Neural progenitor cell (in vitro differentiated cells): ENCODE data around the gene SAMD1. TPM values are rescaled to one million over a fixed set of nuclear protein-coding genes. Genes with fewer than 3 reads are reported as not detected.

Experiments
- DNase-seq: peaks from one replicate; pipeline ENCODE4 v3.0.0-alpha.2; 2016; ENCODE audit warnings: low spot score
- H2AFZ ChIP-seq: fragments of 200-600 bp; sonication (generic); replicated peaks from 2 replicates; pipeline ENCODE4 v1.6.1; 2016; ENCODE audit warnings: antibody characterized with exemption
- H3F3A ChIP-seq: fragments of 200-600 bp; sonication (generic); 2 replicates; pipeline ENCODE4 v1.6.1; 2016; ENCODE audit warnings: antibody characterized with exemption, low read depth
- H3K27ac ChIP-seq: fragments of 200-600 bp; sonication (generic); 2 replicates; pipeline ENCODE4 v1.5.1; 2016; ENCODE audit warnings: mild to moderate bottlenecking
- H3K27me3 ChIP-seq: fragments of 200-600 bp; sonication (generic); 2 replicates; pipeline ENCODE4 v1.6.1; 2016; ENCODE audit warnings: mild to moderate bottlenecking, moderate library complexity
- H3K36me3 ChIP-seq: fragments of 200-600 bp; sonication (generic); 2 replicates; pipeline ENCODE4 v1.5.1; 2016
- H3K4me1 ChIP-seq: fragments of 200-600 bp; sonication (generic); 2 replicates; pipeline ENCODE4 v1.6.1; 2016; ENCODE audit warnings: mixed run types
- H3K4me2 ChIP-seq: fragments of 200-600 bp; sonication (generic); 2 replicates; pipeline ENCODE4 v1.6.1; 2016
- H3K4me3 ChIP-seq: fragments of 200-600 bp; sonication (generic); 2 replicates; pipeline ENCODE4 v1.5.1; 2016
- H3K79me2 ChIP-seq: fragments of 200-600 bp; sonication (generic); 2 replicates; pipeline ENCODE4 v1.6.1; 2016; ENCODE audit warnings: low read depth
- H3K9ac ChIP-seq: fragments of 200-600 bp; sonication (generic); 2 replicates; pipeline ENCODE4 v1.6.1; 2016
- H3K9me3 ChIP-seq: fragments of 200-600 bp; sonication (generic); 2 replicates; pipeline ENCODE4 v1.5.1; 2016; ENCODE audit warnings: low read depth
- H4K20me1 ChIP-seq: fragments of 200-600 bp; sonication (generic); 2 replicates; pipeline ENCODE4 v1.6.1; 2016; ENCODE audit warnings: low read depth
- H3K27ac Mint-ChIP-seq: 3 replicates; pipeline ENCODE4 v1.8.0; 2021; ENCODE audit warnings: mixed read lengths
- H3K27me3 Mint-ChIP-seq: 2 replicates; pipeline ENCODE4 v1.8.0; 2022; ENCODE audit warnings: low read depth, mild to moderate bottlenecking, inconsistent platforms, moderate library complexity, mixed read lengths; ENCODE audit not compliant: insufficient read depth
- H3K36me3 Mint-ChIP-seq: 3 replicates; pipeline ENCODE4 v1.8.0; 2021; ENCODE audit warnings: mixed read lengths
- H3K4me1 Mint-ChIP-seq: 3 replicates; pipeline ENCODE4 v1.8.0; 2021; ENCODE audit warnings: mixed read lengths
- H3K4me3 Mint-ChIP-seq: 3 replicates; pipeline ENCODE4 v1.8.0; 2021; ENCODE audit warnings: mild to moderate bottlenecking, moderate library complexity, mixed read lengths
- H3K9me3 Mint-ChIP-seq: 3 replicates; pipeline ENCODE4 v1.8.0; 2020; ENCODE audit warnings: mixed read lengths
- CTCF ChIP-seq: fragments of 200-600 bp; sonication (generic); IDR thresholded peaks from 2 replicates; pipeline ENCODE4 v1.5.1; 2017; ENCODE audit warnings: antibody characterized with exemption, mild to moderate bottlenecking
- EZH2 ChIP-seq: fragments of 200-600 bp; sonication (generic); IDR thresholded peaks from 2 replicates; pipeline ENCODE4 v1.6.1; 2017; ENCODE audit warnings: antibody characterized with exemption, mild to moderate bottlenecking, moderate library complexity
- EZH2phosphoT487 ChIP-seq: fragments of 200-600 bp; sonication (generic); IDR thresholded peaks from 2 replicates; pipeline ENCODE4 v1.6.1; 2017; ENCODE audit warnings: antibody characterized with exemption
- total RNA-seq: library from RNA; depleted of rRNA; stranded (reverse); fragments of >200 nt; gene quantifications from 2 replicates; pipeline ENCODE4 v1.2.3, GENCODE V29; 2015; ENCODE audit warnings: low replicate concordance

Gene SAMD1
- total RNA-seq, 1 donor from 2014 or later, result 22.1 TPM

GRCh38 chr19:14070268-14071050 is 20.1 kb downstream of the SAMD1 start:
- Histone ChIP-seq H3K4me1 (peaks cover 6% of the 10 kb centered on the region), H3K36me3 (no peaks in the 10 kb centered on the region), H3K9me3 (no peaks in the 10 kb centered on the region), H4K20me1 (no peaks in the 10 kb centered on the region), H3K4me3 (no peak overlapping the region), H3F3A (peaks cover 28% of the 10 kb centered on the region), H3K79me2 (no peaks in the 10 kb centered on the region), H3K27ac (no peak overlapping the region), H2AFZ (no peak overlapping the region), H3K27me3 (peaks cover 55% of the 10 kb centered on the region), H3K4me2 (no peak overlapping the region), H3K9ac (no peak overlapping the region)
- peak overlapping the region; percentile 78 for H3K27ac Mint-ChIP-seq
- no peaks in the 10 kb centered on the region for H3K36me3 Mint-ChIP-seq
- H3K9me3 Mint-ChIP-seq, result no peaks in the 10 kb centered on the region
- H3K27me3 Mint-ChIP-seq, result peaks cover 14% of the 10 kb centered on the region
- peaks cover 10% of the 10 kb centered on the region for H3K4me1 Mint-ChIP-seq
- no peak for TF ChIP-seq EZH2phosphoT487
- no peak for TF ChIP-seq CTCF
- no peak for TF ChIP-seq EZH2
- no peak for DNase-seq
- peak overlapping the region; percentile 55 for H3K4me3 Mint-ChIP-seq

GRCh38 chr19:14066134-14066533 is 24.4 kb downstream of the SAMD1 start:
- H3K4me3 ChIP-seq, result no peak overlapping the region
- H4K20me1 ChIP-seq, result no peaks in the 10 kb centered on the region
- H3K4me2 ChIP-seq, result no peak overlapping the region
- H3K4me3 Mint-ChIP-seq, result no peak overlapping the region
- no peaks in the 10 kb centered on the region for H3K9me3 Mint-ChIP-seq
- H3K9me3 ChIP-seq, result no peaks in the 10 kb centered on the region
- no peak overlapping the region for H2AFZ ChIP-seq
- peaks cover 14% of the 10 kb centered on the region for H3K27me3 ChIP-seq
- H3K27ac ChIP-seq, result no peak overlapping the region
- DNase-seq, result no peak
- H3K79me2 ChIP-seq, result no peaks in the 10 kb centered on the region
- H3K36me3 ChIP-seq, result no peaks in the 10 kb centered on the region
- H3K4me1 ChIP-seq, result no peaks in the 10 kb centered on the region
- H3F3A ChIP-seq, result peaks cover 5% of the 10 kb centered on the region
- TF ChIP-seq CTCF (no peak), EZH2phosphoT487 (no peak), EZH2 (no peak)
- H3K9ac ChIP-seq, result no peak overlapping the region
- H3K27me3 Mint-ChIP-seq, result peaks cover 5% of the 10 kb centered on the region
- H3K27ac Mint-ChIP-seq, result no peak overlapping the region
- H3K4me1 Mint-ChIP-seq, result no peaks in the 10 kb centered on the region
- no peaks in the 10 kb centered on the region for H3K36me3 Mint-ChIP-seq

GRCh38 chr19:14063105-14063504 is 27.4 kb downstream of the SAMD1 start:
- Histone ChIP-seq H3K4me1 (no peaks in the 10 kb centered on the region), H3K36me3 (no peaks in the 10 kb centered on the region), H3K27ac (no peak overlapping the region), H3K9ac (no peak overlapping the region), H3K27me3 (peaks cover 20% of the 10 kb centered on the region), H4K20me1 (no peaks in the 10 kb centered on the region), H3K4me3 (no peak overlapping the region), H3K4me2 (no peak overlapping the region), H2AFZ (no peak overlapping the region), H3K79me2 (no peaks in the 10 kb centered on the region), H3F3A (peaks cover 11% of the 10 kb centered on the region), H3K9me3 (no peaks in the 10 kb centered on the region)
- peaks cover 20% of the 10 kb centered on the region for H3K4me1 Mint-ChIP-seq
- no peak for DNase-seq
- H3K4me3 Mint-ChIP-seq, result no peak overlapping the region
- no peaks in the 10 kb centered on the region for H3K36me3 Mint-ChIP-seq
- H3K27ac Mint-ChIP-seq, result no peak overlapping the region
- peaks cover 19% of the 10 kb centered on the region for H3K27me3 Mint-ChIP-seq
- no peaks in the 10 kb centered on the region for H3K9me3 Mint-ChIP-seq
- TF ChIP-seq EZH2, result no peak
- TF ChIP-seq EZH2phosphoT487, result no peak
- TF ChIP-seq CTCF, result no peak
